GM23338 (cell line): ENCODE measurements around the gene CHN2. TPM values are rescaled to one million over a fixed set of nuclear protein-coding genes. Genes with fewer than 3 reads are reported as not detected.

Experiments used
- ATAC-seq: fragments of 200-7000 bp; cut with Tn5 transposase; 3 replicates; pipeline ENCODE4 v1.9.1; 2020
- DNase-seq: peaks from one replicate; pipeline ENCODE4 v3.0.0-alpha.2; 2015; ENCODE audit warnings: low spot score
- H2AFZ ChIP-seq: fragments of 200-600 bp; sonication (generic); 2 replicates; pipeline ENCODE4 v1.8.0; 2016; ENCODE audit warnings: antibody characterized with exemption, mild to moderate bottlenecking, moderate library complexity
- H3F3A ChIP-seq: fragments of 200-600 bp; sonication (generic); replicated peaks from 2 replicates; pipeline ENCODE4 v1.8.0; 2017; ENCODE audit warnings: antibody characterized with exemption, mixed run types, low read depth
- H3K27ac ChIP-seq: fragments of 200-600 bp; sonication (generic); 2 replicates; pipeline ENCODE4 v1.6.1; 2016; ENCODE audit warnings: low read depth
- H3K27me3 ChIP-seq: fragments of 200-600 bp; sonication (generic); 2 replicates; pipeline ENCODE4 v1.8.0; 2016; ENCODE audit warnings: mild to moderate bottlenecking, mixed run types, moderate library complexity; ENCODE audit not compliant: insufficient read depth
- H3K36me3 ChIP-seq: fragments of 200-600 bp; sonication (generic); 2 replicates; pipeline ENCODE4 v1.8.0; 2016; ENCODE audit warnings: mild to moderate bottlenecking; ENCODE audit not compliant: insufficient read depth
- H3K4me1 ChIP-seq: fragments of 200-600 bp; sonication (generic); 2 replicates; pipeline ENCODE4 v1.8.0; 2016; ENCODE audit warnings: mild to moderate bottlenecking, moderate library complexity; ENCODE audit not compliant: insufficient read depth
- H3K4me2 ChIP-seq: fragments of 200-600 bp; sonication (generic); 2 replicates; pipeline ENCODE4 v1.7.1; 2017; ENCODE audit warnings: mixed run types
- H3K4me3 ChIP-seq: fragments of 200-600 bp; sonication (generic); 2 replicates; pipeline ENCODE4 v1.6.1; 2016; ENCODE audit warnings: mixed run types
- H3K79me2 ChIP-seq: fragments of 200-600 bp; sonication (generic); replicated peaks from 2 replicates; pipeline ENCODE4 v1.8.0; 2017; ENCODE audit warnings: mild to moderate bottlenecking; ENCODE audit not compliant: insufficient read depth
- H3K9me2 ChIP-seq: fragments of 200-600 bp; sonication (generic); 2 replicates; pipeline ENCODE4 v1.8.0; 2017; ENCODE audit not compliant: insufficient read depth
- H4K20me1 ChIP-seq: fragments of 200-600 bp; sonication (generic); replicated peaks from 2 replicates; pipeline ENCODE4 v1.8.0; 2017; ENCODE audit warnings: mild to moderate bottlenecking; ENCODE audit not compliant: insufficient read depth
- H3K27ac Mint-ChIP-seq: 2 replicates; pipeline ENCODE4 v1.8.0; 2020; ENCODE audit warnings: inconsistent platforms, mild to moderate bottlenecking, moderate library complexity, mixed read lengths
- H3K27me3 Mint-ChIP-seq: 3 replicates; pipeline ENCODE4 v1.8.0; 2022; ENCODE audit warnings: low read depth, mild to moderate bottlenecking, moderate library complexity, mixed read lengths, inconsistent platforms; ENCODE audit not compliant: insufficient read depth, poor library complexity
- H3K36me3 Mint-ChIP-seq: 3 replicates; pipeline ENCODE4 v1.8.0; 2021; ENCODE audit warnings: low read depth, mild to moderate bottlenecking, inconsistent platforms, moderate library complexity, mixed read lengths
- H3K4me1 Mint-ChIP-seq: 3 replicates; pipeline ENCODE4 v1.8.0; 2020; ENCODE audit warnings: mild to moderate bottlenecking, inconsistent platforms, mixed read lengths
- H3K4me3 Mint-ChIP-seq: 3 replicates; pipeline ENCODE4 v1.8.0; 2021; ENCODE audit warnings: moderate library complexity, mild to moderate bottlenecking, inconsistent platforms, mixed read lengths
- H3K9me3 Mint-ChIP-seq: 3 replicates; pipeline ENCODE4 v1.8.0; 2020; ENCODE audit warnings: moderate library complexity, mild to moderate bottlenecking, inconsistent platforms, mixed read lengths
- CREB1 ChIP-seq: fragments of 250-450 bp; sonication (Bioruptor Pico); IDR thresholded peaks from 2 replicates; pipeline ENCODE4 v1.5.0; 2020; ENCODE audit warnings: low read depth, mild to moderate bottlenecking, moderate library complexity
- ETS1 ChIP-seq: IDR thresholded peaks from 2 replicates; pipeline ENCODE4 v1.6.1; 2016; ENCODE audit warnings: antibody characterized with exemption
- EZH2 ChIP-seq: fragments of 200-600 bp; sonication (generic); IDR thresholded peaks from one replicate; pipeline ENCODE4 v1.8.0; 2017; ENCODE audit warnings: antibody characterized with exemption, mild to moderate bottlenecking, low read depth; ENCODE audit not compliant: unreplicated experiment
- EZH2phosphoT487 ChIP-seq: fragments of 200-600 bp; sonication (generic); IDR thresholded peaks from one replicate; pipeline ENCODE4 v1.8.1; 2018; ENCODE audit warnings: antibody characterized with exemption; ENCODE audit not compliant: unreplicated experiment
- JUNB ChIP-seq: IDR thresholded peaks from one replicate; pipeline ENCODE4 v1.6.1; 2016; ENCODE audit warnings: antibody characterized with exemption; ENCODE audit not compliant: unreplicated experiment
- NANOG ChIP-seq: IDR thresholded peaks from 2 replicates; pipeline ENCODE4 v1.6.1; 2016; ENCODE audit warnings: antibody characterized with exemption, borderline replicate concordance
- POLR2AphosphoS5 ChIP-seq: IDR thresholded peaks from 2 replicates; pipeline ENCODE4 v1.6.1; 2016; ENCODE audit warnings: antibody characterized with exemption, low read depth
- STAT1 ChIP-seq: IDR thresholded peaks from one replicate; pipeline ENCODE4 v1.6.1; 2016; ENCODE audit warnings: antibody characterized with exemption; ENCODE audit not compliant: unreplicated experiment
- ZNF114 ChIP-seq: fragments of 250-450 bp; sonication (Bioruptor Pico); IDR thresholded peaks from 2 replicates; pipeline ENCODE4 v1.5.0; 2020; ENCODE audit warnings: mild to moderate bottlenecking, moderate library complexity
- ZNF331 ChIP-seq: fragments of 250-450 bp; sonication (Bioruptor Pico); IDR thresholded peaks from 2 replicates; pipeline ENCODE4 v1.5.0; 2020; ENCODE audit warnings: low read depth, mild to moderate bottlenecking, moderate library complexity
- ZNF462 ChIP-seq: fragments of 250-450 bp; sonication (Bioruptor Pico); IDR thresholded peaks from 2 replicates; pipeline ENCODE4 v1.5.0; 2020; ENCODE audit warnings: mild to moderate bottlenecking, moderate library complexity
- polyA plus RNA-seq: library from polyadenylated mRNA; unstranded; fragments of >200 nt; fragmentation: Nextera tagmentation; extraction: Ambion mirVana; gene quantifications from 2 replicates; pipeline ENCODE4 v1.2.1, GENCODE V29; 2016
- total RNA-seq: library from RNA; depleted of rRNA; stranded (reverse); fragments of >200 nt; shearing (Covaris generic); gene quantifications from 2 replicates; pipeline ENCODE4 v1.2.3, GENCODE V29; 2014
- TF ChIP-seq, protein P1 (sequence below), 2 experiments: fragments of 200-600 bp in 1 of 2; sonication (generic) in 1 of 2; conservative IDR thresholded peaks; 2 replicates each; pipeline versions ENCODE4 v1.5.1 to v1.6.1; 2016 to 2017; ENCODE audit warnings: antibody characterized with exemption in 2 of 2, low read depth in 2 of 2, mild to moderate bottlenecking in 2 of 2, moderate library complexity in 1 of 2
- TF ChIP-seq, protein P2 (sequence below): IDR thresholded peaks from one replicate; pipeline ENCODE4 v1.6.1; 2018; ENCODE audit warnings: antibody characterized with exemption; ENCODE audit not compliant: unreplicated experiment

Gene CHN2
- total and polyA plus RNA-seq, 2 experiments from 2014 or later = 6.1 to 7.5 TPM

GRCh38 chr7:29352041-29352440, 157.5 kb downstream of the CHN2 start:
- no peak overlapping the region for H3K4me3 Mint-ChIP-seq
- H3K9me3 Mint-ChIP-seq = no peaks in the 10 kb centered on the region
- Histone ChIP-seq H3K9me2 (no peaks in the 10 kb centered on the region), H3K4me1 (no peaks in the 10 kb centered on the region), H3K27ac (no peak overlapping the region), H2AFZ (no peak overlapping the region), H3K4me2 (no peak overlapping the region), H3K4me3 (no peak overlapping the region), H3K79me2 (no peaks in the 10 kb centered on the region), H3K27me3 (no peaks in the 10 kb centered on the region), H4K20me1 (no peaks in the 10 kb centered on the region), H3K36me3 (no peaks in the 10 kb centered on the region), H3F3A (no peaks in the 10 kb centered on the region)
- ATAC-seq (no peak), DNase-seq (no peak)
- peaks cover 6% of the 10 kb centered on the region; the same call in 1 of the 3 replicates for H3K4me1 Mint-ChIP-seq
- H3K27ac Mint-ChIP-seq = no peak overlapping the region
- H3K36me3 Mint-ChIP-seq = no peaks in the 10 kb centered on the region
- TF ChIP-seq ZNF114 (no peak), EZH2 (no peak), ETS1 (no peak), CREB1 (CRISPR knock-in tag) (no peak), STAT1 (no peak), ZNF331 (CRISPR knock-in tag) (no peak), POLR2AphosphoS5 (no peak), EZH2phosphoT487 (no peak), ZNF462 (no peak), JUNB (no peak), NANOG (no peak)
- TF ChIP-seq, protein P1, sequence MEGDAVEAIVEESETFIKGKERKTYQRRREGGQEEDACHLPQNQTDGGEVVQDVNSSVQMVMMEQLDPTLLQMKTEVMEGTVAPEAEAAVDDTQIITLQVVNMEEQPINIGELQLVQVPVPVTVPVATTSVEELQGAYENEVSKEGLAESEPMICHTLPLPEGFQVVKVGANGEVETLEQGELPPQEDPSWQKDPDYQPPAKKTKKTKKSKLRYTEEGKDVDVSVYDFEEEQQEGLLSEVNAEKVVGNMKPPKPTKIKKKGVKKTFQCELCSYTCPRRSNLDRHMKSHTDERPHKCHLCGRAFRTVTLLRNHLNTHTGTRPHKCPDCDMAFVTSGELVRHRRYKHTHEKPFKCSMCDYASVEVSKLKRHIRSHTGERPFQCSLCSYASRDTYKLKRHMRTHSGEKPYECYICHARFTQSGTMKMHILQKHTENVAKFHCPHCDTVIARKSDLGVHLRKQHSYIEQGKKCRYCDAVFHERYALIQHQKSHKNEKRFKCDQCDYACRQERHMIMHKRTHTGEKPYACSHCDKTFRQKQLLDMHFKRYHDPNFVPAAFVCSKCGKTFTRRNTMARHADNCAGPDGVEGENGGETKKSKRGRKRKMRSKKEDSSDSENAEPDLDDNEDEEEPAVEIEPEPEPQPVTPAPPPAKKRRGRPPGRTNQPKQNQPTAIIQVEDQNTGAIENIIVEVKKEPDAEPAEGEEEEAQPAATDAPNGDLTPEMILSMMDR (conservative IDR thresholded peaks at IDR 0.05; ENCODE audit: low read depth in 2 of 2) = no peak
- TF ChIP-seq, protein P2, sequence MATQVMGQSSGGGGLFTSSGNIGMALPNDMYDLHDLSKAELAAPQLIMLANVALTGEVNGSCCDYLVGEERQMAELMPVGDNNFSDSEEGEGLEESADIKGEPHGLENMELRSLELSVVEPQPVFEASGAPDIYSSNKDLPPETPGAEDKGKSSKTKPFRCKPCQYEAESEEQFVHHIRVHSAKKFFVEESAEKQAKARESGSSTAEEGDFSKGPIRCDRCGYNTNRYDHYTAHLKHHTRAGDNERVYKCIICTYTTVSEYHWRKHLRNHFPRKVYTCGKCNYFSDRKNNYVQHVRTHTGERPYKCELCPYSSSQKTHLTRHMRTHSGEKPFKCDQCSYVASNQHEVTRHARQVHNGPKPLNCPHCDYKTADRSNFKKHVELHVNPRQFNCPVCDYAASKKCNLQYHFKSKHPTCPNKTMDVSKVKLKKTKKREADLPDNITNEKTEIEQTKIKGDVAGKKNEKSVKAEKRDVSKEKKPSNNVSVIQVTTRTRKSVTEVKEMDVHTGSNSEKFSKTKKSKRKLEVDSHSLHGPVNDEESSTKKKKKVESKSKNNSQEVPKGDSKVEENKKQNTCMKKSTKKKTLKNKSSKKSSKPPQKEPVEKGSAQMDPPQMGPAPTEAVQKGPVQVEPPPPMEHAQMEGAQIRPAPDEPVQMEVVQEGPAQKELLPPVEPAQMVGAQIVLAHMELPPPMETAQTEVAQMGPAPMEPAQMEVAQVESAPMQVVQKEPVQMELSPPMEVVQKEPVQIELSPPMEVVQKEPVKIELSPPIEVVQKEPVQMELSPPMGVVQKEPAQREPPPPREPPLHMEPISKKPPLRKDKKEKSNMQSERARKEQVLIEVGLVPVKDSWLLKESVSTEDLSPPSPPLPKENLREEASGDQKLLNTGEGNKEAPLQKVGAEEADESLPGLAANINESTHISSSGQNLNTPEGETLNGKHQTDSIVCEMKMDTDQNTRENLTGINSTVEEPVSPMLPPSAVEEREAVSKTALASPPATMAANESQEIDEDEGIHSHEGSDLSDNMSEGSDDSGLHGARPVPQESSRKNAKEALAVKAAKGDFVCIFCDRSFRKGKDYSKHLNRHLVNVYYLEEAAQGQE = no peak
- no peaks in the 10 kb centered on the region for H3K27me3 Mint-ChIP-seq
